Ovary (tissue), 9 donors: Measurements from ENCODE around the gene CFP. TPM values are rescaled to one million over a fixed set of nuclear protein-coding genes. Genes with fewer than 3 reads are reported as not detected.

Experiments
- DNase-seq, 5 donors: peaks; one replicate each; pipeline ENCODE4 v3.0.0-alpha.2; 2019 to 2020
- H3K27ac ChIP-seq, 2 donors: fragments of 200-600 bp; one replicate each; pipeline versions ENCODE4 v1.5.1 to v1.8.0; 2019 to 2022
- H3K27me3 ChIP-seq: fragments of 200-600 bp; one replicate; pipeline ENCODE4 v1.8.0; 2022
- H3K36me3 ChIP-seq: fragments of 200-600 bp; sonication (generic); one replicate; pipeline ENCODE4 v1.5.1; 2019
- H3K4me1 ChIP-seq: one replicate; pipeline ENCODE4 v1.8.1; 2013; ENCODE audit warnings: mild to moderate bottlenecking, moderate library complexity; ENCODE audit not compliant: insufficient read depth
- H3K4me3 ChIP-seq: fragments of 200-600 bp; sonication (generic); one replicate; pipeline ENCODE4 v1.5.1; 2017
- H3K9me3 ChIP-seq, 2 donors: fragments of 200-600 bp in 1 of 2; sonication (generic) in 1 of 2; one replicate each; pipeline versions ENCODE4 v1.5.1 to v1.8.1; 2013 to 2019; ENCODE audit warnings: mild to moderate bottlenecking in 1 of 2, moderate library complexity in 1 of 2
- EP300 ChIP-seq: sonication (generic); formaldehyde crosslinking; IDR thresholded peaks from one replicate; pipeline ENCODE4 v1.6.1; 2017; ENCODE audit warnings: antibody characterized with exemption
- POLR2A ChIP-seq: fragments of 450-650 bp; IDR thresholded peaks from one replicate; pipeline ENCODE4 v1.6.1; 2017; ENCODE audit warnings: antibody characterized with exemption, mild to moderate bottlenecking, moderate library complexity
- WGBS, 3 donors: extraction: QIAGEN DNeasy Blood & Tissue Kit in 1 of 3; methylation state at CpG; one replicate each; pipeline versions ENCODE4 v1.1.5 to v1.1.7; 2013 to 2017; 5-methylcytosine and 5-hydroxymethylcytosine counted together
- intact Hi-C, 4 donors: fragments of 100-400 bp; cut with DNase I; formaldehyde crosslinking; loops; one replicate each; pipeline versions ENCODE4 v1.11.0 to v1.15.1; 2022 to 2023
- polyA plus RNA-seq, 2 donors: library from polyadenylated mRNA; stranded (reverse); fragments of 200-250 nt in 1 of 2; fragments of 350-450 nt in 1 of 2; fragmentation: Illumina TruSeq in 1 of 2; extraction: RNeasy Lipid Tissue Mini Kit (QIAGEN cat#74804) in 1 of 2; gene quantifications; one replicate each; pipeline ENCODE4 v1.2.3, GENCODE V29; 2013 to 2014
- total RNA-seq, 7 donors: library from RNA; depleted of rRNA in 2 of 7; stranded (reverse); fragments of >200 nt in 2 of 7; fragmentation: NEBNext Ultra II Directional in 3 of 7; extraction: Animal tissue kit (Norgen Biotek cat#: 25700) in 3 of 7; gene quantifications; one replicate each; pipeline versions ENCODE4 v1.1.0 to v1.2.4, GENCODE V29; 2016 to 2023
- TF ChIP-seq, protein P1 (sequence below), 3 donors: fragments of 450-650 bp in 2 of 3; fragments of 200-600 bp in 1 of 3; IDR thresholded peaks; one replicate each; pipeline versions ENCODE4 v1.5.1 to v1.8.0; 2016 to 2022; ENCODE audit warnings: antibody characterized with exemption in 3 of 3, mild to moderate bottlenecking in 1 of 3
- donor health status: DM: no; HTN: no; CAD: no; lungs with moderate emphysema.
- donor health status: DM: no; HTN: no; CAD: no.
- donor health status: Bipolar disorder and iron deficiency.
- donor health status: DM: yes; HTN: yes; CAD: no.
- donor health status: DM: no; HTN: no; CAD: no.
- donor health status: DM: yes; HTN: yes; CAD: no.

The CFP gene
- total and polyA plus RNA-seq, 9 donors, result 0.72 to 3.2 (median 1.6) TPM

DNA sequence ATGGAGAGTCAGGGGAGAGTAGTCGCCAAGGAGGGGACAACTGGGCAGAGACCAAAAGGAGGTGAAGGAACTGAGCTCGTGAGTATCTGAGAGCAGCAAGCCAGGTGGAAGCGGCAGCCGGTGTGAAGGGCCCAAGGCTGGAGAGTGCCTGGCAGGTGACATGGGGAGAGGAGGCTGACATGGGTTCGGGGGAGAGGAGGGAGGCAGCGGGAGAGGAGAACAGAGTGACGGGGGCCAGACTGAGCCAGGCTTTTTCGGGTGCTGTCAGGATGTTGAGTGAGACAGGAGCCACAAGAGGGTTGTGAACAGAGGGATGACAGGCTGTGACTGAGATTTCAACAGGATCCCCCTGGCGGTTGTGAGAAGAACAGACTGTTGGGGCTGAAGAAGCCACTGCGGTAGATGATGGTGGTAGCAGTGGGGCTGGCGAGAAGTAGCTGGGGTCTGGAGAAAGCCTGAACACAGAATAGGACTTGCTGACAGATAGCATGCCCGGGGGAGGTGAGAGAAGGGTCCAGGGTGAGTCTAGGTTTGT, 14.9 kb upstream of the CFP start:
- Histone ChIP-seq H3K27me3 (no peaks in the 10 kb centered on the region), H3K9me3 (no peaks in the 10 kb centered on the region), H3K4me3 (no peak overlapping the region), H3K4me1 (peaks cover 2% of the 10 kb centered on the region), H3K36me3 (no peaks in the 10 kb centered on the region), H3K27ac (no peak overlapping the region)
- TF ChIP-seq, protein P1, sequence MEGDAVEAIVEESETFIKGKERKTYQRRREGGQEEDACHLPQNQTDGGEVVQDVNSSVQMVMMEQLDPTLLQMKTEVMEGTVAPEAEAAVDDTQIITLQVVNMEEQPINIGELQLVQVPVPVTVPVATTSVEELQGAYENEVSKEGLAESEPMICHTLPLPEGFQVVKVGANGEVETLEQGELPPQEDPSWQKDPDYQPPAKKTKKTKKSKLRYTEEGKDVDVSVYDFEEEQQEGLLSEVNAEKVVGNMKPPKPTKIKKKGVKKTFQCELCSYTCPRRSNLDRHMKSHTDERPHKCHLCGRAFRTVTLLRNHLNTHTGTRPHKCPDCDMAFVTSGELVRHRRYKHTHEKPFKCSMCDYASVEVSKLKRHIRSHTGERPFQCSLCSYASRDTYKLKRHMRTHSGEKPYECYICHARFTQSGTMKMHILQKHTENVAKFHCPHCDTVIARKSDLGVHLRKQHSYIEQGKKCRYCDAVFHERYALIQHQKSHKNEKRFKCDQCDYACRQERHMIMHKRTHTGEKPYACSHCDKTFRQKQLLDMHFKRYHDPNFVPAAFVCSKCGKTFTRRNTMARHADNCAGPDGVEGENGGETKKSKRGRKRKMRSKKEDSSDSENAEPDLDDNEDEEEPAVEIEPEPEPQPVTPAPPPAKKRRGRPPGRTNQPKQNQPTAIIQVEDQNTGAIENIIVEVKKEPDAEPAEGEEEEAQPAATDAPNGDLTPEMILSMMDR (IDR thresholded peaks at IDR 0.05), result peak; percentile 6 to 35 (median 31)
- no peak for TF ChIP-seq EP300
- 36 to 46% (median 44%) methylated on average over 12 of the region's 12 CpGs for WGBS, 3 donors
- peak in 1 of 5 donors; percentile 21 for DNase-seq
- intact Hi-C loops, result loop anchor here in 3 of 4 donors (10.0 kb wide), 3 partner anchors 70 to 450 kb away; partner anchors contain the start of gene UBA1 (in 1 of the 3)

DNA sequence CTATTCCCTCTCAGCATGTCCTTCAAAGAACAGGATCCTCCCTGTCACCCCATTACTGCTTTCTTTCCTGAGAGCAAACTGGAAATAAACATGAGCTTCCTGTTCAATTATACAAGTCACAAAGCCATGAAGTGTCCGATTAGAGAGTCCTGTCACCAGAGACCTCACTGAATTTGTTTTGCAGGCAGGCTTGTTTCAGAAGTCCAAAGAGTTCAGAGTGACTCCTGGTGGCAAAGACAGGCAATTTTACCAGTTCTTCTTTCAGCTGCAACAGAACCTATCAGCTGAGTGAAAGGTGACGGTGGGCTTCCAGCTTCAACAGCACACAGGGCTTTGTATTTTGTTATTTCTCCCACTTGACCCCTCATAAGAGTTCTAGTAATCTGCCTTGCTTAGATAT, 14.2 kb upstream of the CFP start:
- H3K27ac ChIP-seq, result no peak overlapping the region
- H3K9me3 ChIP-seq, result no peaks in the 10 kb centered on the region
- H3K4me1 ChIP-seq, result peaks cover 2% of the 10 kb centered on the region
- DNase-seq, result peak in 1 of 5 donors; percentile 21
- H3K4me3 ChIP-seq, result no peak overlapping the region
- TF ChIP-seq, protein P1 (IDR thresholded peaks at IDR 0.05), result peak in 1 of 3 donors; percentile 31
- TF ChIP-seq POLR2A, result no peak
- H3K36me3 ChIP-seq, result no peaks in the 10 kb centered on the region
- WGBS, 3 donors, result 32 to 42% (median 33%) methylated on average over 2 of the region's 2 CpGs
- H3K27me3 ChIP-seq, result no peaks in the 10 kb centered on the region
- intact Hi-C loops, result loop anchor here in 3 of 4 donors (10.0 kb wide), 3 partner anchors 69 to 449 kb away; partner anchors contain the start of gene UBA1 (in 1 of the 3)

DNA sequence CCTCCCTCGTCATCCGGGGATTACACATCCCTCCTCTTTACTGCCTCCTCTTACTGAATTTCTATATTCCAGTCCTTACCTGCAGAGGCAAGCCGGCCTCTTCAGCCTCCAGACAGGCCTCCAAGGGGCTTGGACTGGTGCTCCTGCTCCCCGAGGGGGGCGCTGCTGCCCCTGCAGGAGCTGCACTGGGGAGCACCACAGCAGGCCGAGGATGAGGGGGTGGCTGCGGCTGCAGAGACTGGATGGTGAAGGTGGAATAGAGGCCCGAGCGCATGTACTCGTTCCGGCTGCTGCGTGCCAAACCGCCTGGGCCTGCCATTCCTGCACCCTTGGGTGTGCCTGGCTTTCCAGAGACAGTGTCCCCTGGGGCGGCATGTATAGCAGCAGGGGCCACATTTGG, 9.1 kb upstream of the CFP start:
- Histone ChIP-seq H3K36me3 (no peaks in the 10 kb centered on the region), H3K9me3 (no peaks in the 10 kb centered on the region), H3K27me3 (no peaks in the 10 kb centered on the region), H3K27ac (peak overlapping the region in 1 of 2 donors; percentile 27), H3K4me3 (no peak overlapping the region), H3K4me1 (no peaks in the 10 kb centered on the region)
- TF ChIP-seq, protein P1 (IDR thresholded peaks at IDR 0.05), result no peak
- TF ChIP-seq POLR2A, result no peak
- 69 to 78% (median 72%) methylated on average over 12 to 14 of the region's 14 CpGs for WGBS, 3 donors
- intact Hi-C loops, result loop anchor here in 1 of 4 donors (10.0 kb wide), 1 partner anchor 104 kb away; no protein-coding TSS in a partner anchor
- DNase-seq, result no peak

DNA sequence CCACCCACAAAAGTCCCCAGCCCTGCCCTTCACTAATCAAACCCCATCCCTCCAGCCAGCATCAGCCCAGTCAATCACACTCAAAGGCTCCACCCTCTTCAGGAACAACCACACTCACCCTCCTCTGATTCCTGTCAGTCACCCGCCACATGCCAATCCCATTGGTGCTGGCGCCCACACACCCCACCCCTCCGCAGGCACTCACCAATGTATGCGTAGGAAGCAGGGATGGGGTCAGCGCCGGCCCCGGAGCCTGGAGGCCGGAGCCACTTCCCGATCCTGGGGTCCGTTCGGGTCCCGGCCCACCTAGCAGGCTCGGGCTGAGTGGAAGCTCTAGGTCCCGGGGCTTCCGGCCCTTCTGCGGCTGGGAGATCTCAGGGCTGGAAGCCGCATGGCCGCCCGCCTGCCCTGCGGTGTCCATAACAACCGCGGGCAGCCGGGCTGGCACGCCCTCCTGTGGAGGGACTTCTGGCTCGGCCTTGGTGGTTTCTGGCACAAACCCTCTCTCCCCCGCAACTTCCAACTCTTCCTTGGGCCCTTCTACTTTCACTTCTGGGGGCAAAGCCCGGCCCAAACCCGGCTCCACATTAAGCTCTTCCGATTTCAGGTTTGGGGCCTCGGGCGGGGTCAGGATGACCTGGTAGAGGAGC, 7.9 kb upstream of the CFP start:
- 62 to 64% (median 64%) methylated on average over 30 to 31 of the region's 31 CpGs for WGBS, 3 donors
- DNase-seq, result peak in 3 of 5 donors; percentile 28 to 66 (median 56)

More for the DNA sequence above, 7.9 kb upstream of the CFP start:
- intact Hi-C loops, result loop anchor here in 1 of 4 donors (10.0 kb wide), 1 partner anchor 103 kb away; no protein-coding TSS in a partner anchor
- no peaks in the 10 kb centered on the region for H3K27me3 ChIP-seq
- no peaks in the 10 kb centered on the region for H3K4me1 ChIP-seq
- no peaks in the 10 kb centered on the region for H3K36me3 ChIP-seq
- TF ChIP-seq POLR2A (no peak), EP300 (no peak)
- TF ChIP-seq, protein P1 (IDR thresholded peaks at IDR 0.05), result no peak
- peak overlapping the region in 1 of 2 donors; percentile 27 for H3K27ac ChIP-seq
- no peaks in the 10 kb centered on the region for H3K9me3 ChIP-seq
- H3K4me3 ChIP-seq, result no peak overlapping the region
